Adrenal gland (tissue), 12 donors: ENCODE results near the gene TFAP2B. TPM values are rescaled to one million over a fixed set of nuclear protein-coding genes. Genes with fewer than 3 reads are reported as not detected.

ENCODE experiments used
- DNase-seq, 7 donors: peaks; one replicate each; pipeline ENCODE4 v3.0.0-alpha.2; 2019 to 2020
- H3K27ac ChIP-seq, 5 donors: fragments of 200-600 bp; sonication (generic) in 4 of 5; 1 replicate in 3 of 5; 2 replicates in 2 of 5; pipeline versions ENCODE4 v1.5.1 to v1.8.0; 2016 to 2020; ENCODE audit warnings: mild to moderate bottlenecking in 1 of 5
- H3K27me3 ChIP-seq: fragments of 200-600 bp; 2 replicates; pipeline ENCODE4 v1.8.0; 2021
- H3K36me3 ChIP-seq, 2 donors: fragments of 200-600 bp; replicated peaks in 1 of 2; 1 replicate in 1 of 2; 2 replicates in 1 of 2; pipeline versions ENCODE4 v1.5.1 to v1.8.0; 2018 to 2022
- H3K4me1 ChIP-seq, 2 donors: fragments of 200-600 bp; replicated peaks in 1 of 2; 1 replicate in 1 of 2; 2 replicates in 1 of 2; pipeline versions ENCODE4 v1.5.1 to v1.8.0; 2018 to 2021
- H3K4me3 ChIP-seq, 4 donors: fragments of 200-600 bp; sonication (generic) in 3 of 4; one replicate each; pipeline ENCODE4 v1.5.1; 2016 to 2018
- H3K9me3 ChIP-seq, 3 donors: fragments of 200-600 bp; sonication (generic) in 1 of 3; replicated peaks in 1 of 3; 1 replicate in 2 of 3; 2 replicates in 1 of 3; pipeline versions ENCODE4 v1.5.1 to v1.8.0; 2016 to 2021
- POLR2A ChIP-seq, 2 donors: fragments of 450-650 bp; IDR thresholded peaks; one replicate each; pipeline ENCODE4 v1.6.1; 2017; ENCODE audit warnings: antibody characterized with exemption in 2 of 2, mild to moderate bottlenecking in 2 of 2, moderate library complexity in 1 of 2
- WGBS, 4 donors: extraction: QIAGEN DNeasy Blood & Tissue Kit in 2 of 4; methylation state at CpG; one replicate each; pipeline versions ENCODE4 v1.1.5 to v1.1.7; 2013 to 2017; 5-methylcytosine and 5-hydroxymethylcytosine counted together
- intact Hi-C, 2 donors: fragments of 100-400 bp; cut with DNase I; formaldehyde crosslinking; loops; one replicate each; pipeline versions ENCODE4 v1.14.1 to v1.15.0; 2022 to 2023
- polyA plus RNA-seq, 3 donors: library from polyadenylated mRNA; stranded (reverse); fragments of 200-250 nt in 2 of 3; fragments of 350-450 nt in 1 of 3; fragmentation: Illumina TruSeq in 1 of 3; extraction: RNeasy Lipid Tissue Mini Kit (QIAGEN cat#74804) in 1 of 3; gene quantifications; one replicate each; pipeline ENCODE4 v1.2.3, GENCODE V29; 2013 to 2014
- total RNA-seq, 9 donors: library from RNA; depleted of rRNA in 4 of 9; stranded (reverse); fragments of >200 nt in 4 of 9; fragments of 120-200 nt in 1 of 9; fragmentation: NEBNext Ultra II Directional in 1 of 9; extraction: Animal tissue kit (Norgen Biotek cat#: 25700) in 1 of 9; gene quantifications; one replicate each; pipeline versions ENCODE4 v1.1.0 to v1.2.4, GENCODE V29; 2013 to 2023
- TF ChIP-seq, protein P1 (sequence below), 6 experiments: fragments of 450-650 bp in 4 of 6; fragments of 200-600 bp in 2 of 6; sonication (generic) in 1 of 6; IDR thresholded peaks; 1 replicate in 5 of 6; 2 replicates in 1 of 6; pipeline versions ENCODE4 v1.5.1 to v1.8.0; 2016 to 2021; ENCODE audit warnings: antibody characterized with exemption in 6 of 6, mild to moderate bottlenecking in 2 of 6, moderate library complexity in 1 of 6
- donor health status: healthy with polysubstance abuse.
- donor health status: Bipolar disorder and iron deficiency.
- donor health status: DM: yes; HTN: yes; CAD: no.
- donor health status: DM: no; HTN: no; CAD: no.
- donor health status: DM: no; HTN: no; CAD: no.
- donor health status: DM: yes; HTN: yes; CAD: no.

The TFAP2B gene
- total and polyA plus RNA-seq, 12 donors, result 0.19 to 7.1 (median 2.7) TPM; not detected in 3

- no peaks in the 10 kb centered on the region for H3K36me3 ChIP-seq
- H3K27ac ChIP-seq, result no peak overlapping the region
- intact Hi-C loops, result no loop called here
- no peak for DNase-seq
- no peaks in the 10 kb centered on the region for H3K27me3 ChIP-seq
- no peaks in the 10 kb centered on the region for H3K9me3 ChIP-seq
- no peak overlapping the region for H3K4me3 ChIP-seq
- TF ChIP-seq POLR2A (IDR thresholded peaks at IDR 0.05), result no peak
- TF ChIP-seq, protein P1, sequence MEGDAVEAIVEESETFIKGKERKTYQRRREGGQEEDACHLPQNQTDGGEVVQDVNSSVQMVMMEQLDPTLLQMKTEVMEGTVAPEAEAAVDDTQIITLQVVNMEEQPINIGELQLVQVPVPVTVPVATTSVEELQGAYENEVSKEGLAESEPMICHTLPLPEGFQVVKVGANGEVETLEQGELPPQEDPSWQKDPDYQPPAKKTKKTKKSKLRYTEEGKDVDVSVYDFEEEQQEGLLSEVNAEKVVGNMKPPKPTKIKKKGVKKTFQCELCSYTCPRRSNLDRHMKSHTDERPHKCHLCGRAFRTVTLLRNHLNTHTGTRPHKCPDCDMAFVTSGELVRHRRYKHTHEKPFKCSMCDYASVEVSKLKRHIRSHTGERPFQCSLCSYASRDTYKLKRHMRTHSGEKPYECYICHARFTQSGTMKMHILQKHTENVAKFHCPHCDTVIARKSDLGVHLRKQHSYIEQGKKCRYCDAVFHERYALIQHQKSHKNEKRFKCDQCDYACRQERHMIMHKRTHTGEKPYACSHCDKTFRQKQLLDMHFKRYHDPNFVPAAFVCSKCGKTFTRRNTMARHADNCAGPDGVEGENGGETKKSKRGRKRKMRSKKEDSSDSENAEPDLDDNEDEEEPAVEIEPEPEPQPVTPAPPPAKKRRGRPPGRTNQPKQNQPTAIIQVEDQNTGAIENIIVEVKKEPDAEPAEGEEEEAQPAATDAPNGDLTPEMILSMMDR (IDR thresholded peaks at IDR 0.05), result no peak
- no peaks in the 10 kb centered on the region for H3K4me1 ChIP-seq
Measured at GRCh38 chr6:50807035-50807434, 11.6 kb upstream of the TFAP2B start.

- 3% methylated on average over 16 of the region's 16 CpGs for WGBS, 4 donors
- Histone ChIP-seq H3K36me3 (no peaks in the 10 kb centered on the region), H3K4me3 (peak overlapping the region in 2 of 4 donors; percentile 10 to 52), H3K27ac (no peak overlapping the region), H3K27me3 (peaks cover 36% of the 10 kb centered on the region), H3K9me3 (no peaks in the 10 kb centered on the region), H3K4me1 (peaks cover 8 to 13% of the 10 kb centered on the region in 2 donors)
- no peak for DNase-seq
- TF ChIP-seq, protein P1 (IDR thresholded peaks at IDR 0.05), result peak in 3 of 6 experiments; percentile 12 to 32 (median 14)
- TF ChIP-seq POLR2A (IDR thresholded peaks at IDR 0.05), result no peak
- intact Hi-C loops, result loop anchor here in 1 of 2 donors (5.0 to 10.0 kb wide), 2 partner anchors 1147 to 1199 kb away; no protein-coding TSS in a partner anchor
Measured at GRCh38 chr6:50815436-50816114, 3.1 kb upstream of the TFAP2B start.

GRCh38 chr6:50816115-50816675 is 2.5 kb upstream of the TFAP2B start:
- WGBS, 4 donors, result 0 to 1% (median 0%) methylated on average over 14 of the region's 14 CpGs
- Histone ChIP-seq H3K9me3 (no peaks in the 10 kb centered on the region), H3K27me3 (peaks cover 42% of the 10 kb centered on the region), H3K36me3 (no peaks in the 10 kb centered on the region), H3K4me3 (peak overlapping the region in 2 of 4 donors; percentile 10 to 52), H3K27ac (no peak overlapping the region), H3K4me1 (peaks cover 8 to 13% of the 10 kb centered on the region in 2 donors)
- intact Hi-C loops, result loop anchor here in 1 of 2 donors (5.0 to 10.0 kb wide), 2 partner anchors 1146 to 1199 kb away; no protein-coding TSS in a partner anchor
- peak; percentile 53 to 91 (median 75) for DNase-seq
- TF ChIP-seq, protein P1 (IDR thresholded peaks at IDR 0.05), result peak; percentile 72 to 93 (median 78)
- no peak for TF ChIP-seq POLR2A (IDR thresholded peaks at IDR 0.05)

DNA sequence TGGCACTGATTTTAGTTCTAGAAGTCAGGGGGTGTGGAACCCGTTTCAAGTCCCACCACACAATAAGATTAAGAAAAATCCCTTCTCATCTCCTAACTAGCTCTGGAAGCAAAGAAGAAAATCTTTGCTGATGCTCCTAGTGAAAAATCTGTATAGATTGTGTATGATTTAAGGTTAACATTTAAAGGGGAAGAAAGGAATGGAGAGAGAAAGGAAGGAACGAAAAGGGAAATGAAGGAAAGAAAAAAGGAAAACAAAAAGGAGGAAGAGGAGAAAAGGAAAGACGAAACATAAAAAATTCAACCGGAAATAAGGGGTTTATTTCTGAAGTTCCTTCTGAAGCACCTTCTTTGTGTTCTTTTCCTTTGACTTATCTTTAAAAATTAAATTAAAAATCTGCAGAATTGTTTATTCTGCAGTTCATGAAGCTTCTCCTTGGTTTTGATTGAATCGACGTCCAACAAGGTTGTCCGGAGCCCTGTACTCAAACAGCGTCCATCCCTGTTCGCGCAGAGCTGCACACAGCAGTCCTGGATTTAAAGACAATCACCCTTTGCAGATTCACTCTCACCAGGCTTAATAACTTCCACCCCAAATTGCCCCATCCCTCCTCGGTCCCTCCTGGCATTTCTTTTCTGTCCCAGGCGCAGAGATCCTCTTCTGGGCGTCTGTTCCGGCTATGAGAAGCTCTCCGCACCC is 1.6 kb upstream of the TFAP2B start:
- TF ChIP-seq, protein P1 (IDR thresholded peaks at IDR 0.05), result no peak
- TF ChIP-seq POLR2A (IDR thresholded peaks at IDR 0.05), result no peak
- WGBS, 4 donors, result 12 to 14% (median 13%) methylated on average over 14 to 15 of the region's 15 CpGs

More for the DNA sequence above, 1.6 kb upstream of the TFAP2B start:
- no peak for DNase-seq
- Histone ChIP-seq H3K36me3 (no peaks in the 10 kb centered on the region), H3K27ac (peak overlapping the region in 1 of 5 donors; percentile 53), H3K27me3 (peaks cover 51% of the 10 kb centered on the region), H3K9me3 (no peaks in the 10 kb centered on the region), H3K4me1 (peaks cover 8 to 13% of the 10 kb centered on the region in 2 donors), H3K4me3 (no peak overlapping the region)
- intact Hi-C loops, result loop anchor here in 1 of 2 donors (5.0 to 10.0 kb wide), 2 partner anchors 1145 to 1198 kb away; no protein-coding TSS in a partner anchor
